NCI-H510A treated with DMSO at 0.1 percent for 48 hours (cell line): Measurements from ENCODE around the gene ZNF397.

Source experiments
- DNase-seq: peaks from one replicate; lab custom pipeline; 2025; lab: John Stamatoyannopoulos, UW

The ZNF397 gene

GRCh38 chr18:35291166-35291565 lies 50.3 kb downstream of the ZNF397 start:
- no peak for DNase-seq

- DNase-seq, result no peak
Measured at GRCh38 chr18:35296060-35296459, 55.2 kb downstream of the ZNF397 start.

- no peak for DNase-seq
Measured at GRCh38 chr18:35303610-35304009, 62.8 kb downstream of the ZNF397 start.

DNA sequence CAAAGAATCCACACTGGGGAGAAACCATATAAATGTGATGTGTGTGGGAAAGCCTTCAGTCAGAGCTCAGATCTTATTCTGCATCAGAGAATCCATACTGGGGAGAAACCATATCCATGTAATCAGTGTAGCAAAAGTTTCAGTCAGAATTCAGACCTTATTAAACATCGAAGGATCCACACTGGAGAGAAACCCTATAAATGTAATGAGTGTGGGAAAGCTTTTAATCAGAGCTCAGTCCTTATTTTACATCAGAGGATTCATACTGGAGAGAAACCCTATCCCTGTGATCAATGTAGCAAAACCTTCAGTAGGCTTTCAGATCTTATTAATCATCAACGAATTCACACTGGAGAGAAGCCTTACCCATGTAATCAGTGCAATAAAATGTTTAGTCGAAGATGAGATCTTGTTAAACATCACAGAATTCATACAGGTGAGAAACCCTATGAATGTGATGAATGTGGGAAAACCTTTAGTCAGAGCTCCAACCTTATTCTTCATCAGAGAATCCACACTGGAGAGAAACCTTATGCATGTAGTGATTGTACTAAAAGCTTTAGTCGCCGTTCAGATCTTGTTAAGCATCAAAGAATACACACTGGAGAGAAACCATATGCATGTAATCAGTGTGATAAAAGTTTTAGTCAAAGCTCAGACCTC lies 65.9 kb downstream of the ZNF397 start:
- DNase-seq, result no peak
